HG03025 (cell line): Measurements from ENCODE around the gene TAC4.

Experiments
- ATAC-seq: cut with Tn5 transposase; IDR thresholded peaks from one replicate; pipeline ENCODE4 v1.9.1; 2021; ENCODE audit warnings: mild to moderate bottlenecking, moderate library complexity; ENCODE audit not compliant: unreplicated experiment, low FRiP score

TAC4 gene

DNA sequence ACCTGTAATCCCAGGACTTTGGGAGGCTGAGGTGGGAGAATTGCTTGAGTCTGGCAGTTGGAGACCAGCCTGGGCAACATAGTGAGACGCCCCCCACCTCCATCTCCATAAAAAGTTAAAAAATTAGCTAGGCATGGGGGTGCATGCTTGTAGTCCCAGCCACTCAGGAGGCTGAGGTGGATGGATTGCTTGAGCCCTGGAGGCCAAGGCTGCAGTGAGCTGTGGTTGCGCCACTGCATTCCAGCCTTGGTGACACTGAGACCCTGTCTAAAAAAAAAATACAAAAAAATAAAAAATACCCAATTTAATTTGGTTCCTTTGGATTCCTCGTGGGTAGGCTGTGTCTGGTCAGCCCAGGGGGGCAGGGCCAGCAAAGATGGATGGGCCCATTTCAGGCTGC, 26.1 kb upstream of the TAC4 start:
- ATAC-seq: no peak

DNA sequence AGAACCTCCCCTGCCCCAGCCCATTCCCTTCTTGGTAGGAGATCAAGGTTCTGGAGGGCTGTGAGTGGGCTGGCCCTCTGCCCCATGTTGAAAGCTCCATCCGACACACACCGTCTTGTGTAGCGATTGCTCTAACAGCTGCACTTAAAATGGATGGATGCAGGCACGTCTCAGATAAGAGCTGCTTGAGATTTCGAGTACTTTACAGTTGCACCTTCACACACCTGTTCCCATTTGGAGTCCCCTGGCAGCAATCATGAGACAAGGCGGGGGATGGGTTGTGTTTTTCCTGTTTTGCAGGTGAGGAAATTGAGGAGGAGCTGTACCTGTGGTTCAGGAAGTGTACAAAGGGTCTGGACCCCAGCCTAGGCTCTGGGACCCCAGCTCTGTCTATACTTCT, 25.6 kb upstream of the TAC4 start:
- ATAC-seq: no peak

DNA sequence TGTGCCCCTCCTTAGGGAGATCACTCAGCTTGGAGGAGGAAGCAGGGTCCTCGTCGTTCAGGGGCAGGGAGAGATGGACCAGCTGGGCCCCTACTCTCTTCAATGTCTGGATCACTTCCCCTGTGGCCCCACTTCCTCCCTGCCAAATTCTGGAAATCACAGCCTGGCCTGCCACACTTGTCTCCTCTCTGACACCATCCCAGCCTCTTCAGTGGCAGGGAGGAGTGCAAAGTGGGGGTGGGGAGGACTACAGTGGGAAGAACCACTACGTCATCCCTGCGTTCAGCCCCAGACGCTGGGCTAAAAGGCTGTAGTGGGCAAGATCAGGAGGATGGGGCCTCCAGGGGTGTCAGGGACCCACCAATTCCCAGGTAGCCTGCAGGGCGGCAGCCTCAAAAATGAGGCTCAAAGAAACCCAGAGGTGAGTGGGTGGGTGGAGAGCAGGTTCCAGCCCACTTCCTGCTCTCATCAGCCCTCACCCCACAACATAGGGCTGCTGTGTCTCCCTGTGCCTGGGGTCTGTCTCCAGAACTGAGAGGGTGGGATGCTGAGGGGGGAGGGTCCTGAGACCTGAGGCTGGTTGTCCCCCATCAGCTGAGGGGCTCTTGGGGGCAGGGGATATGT, 25.0 kb upstream of the TAC4 start:
- no peak for ATAC-seq

DNA sequence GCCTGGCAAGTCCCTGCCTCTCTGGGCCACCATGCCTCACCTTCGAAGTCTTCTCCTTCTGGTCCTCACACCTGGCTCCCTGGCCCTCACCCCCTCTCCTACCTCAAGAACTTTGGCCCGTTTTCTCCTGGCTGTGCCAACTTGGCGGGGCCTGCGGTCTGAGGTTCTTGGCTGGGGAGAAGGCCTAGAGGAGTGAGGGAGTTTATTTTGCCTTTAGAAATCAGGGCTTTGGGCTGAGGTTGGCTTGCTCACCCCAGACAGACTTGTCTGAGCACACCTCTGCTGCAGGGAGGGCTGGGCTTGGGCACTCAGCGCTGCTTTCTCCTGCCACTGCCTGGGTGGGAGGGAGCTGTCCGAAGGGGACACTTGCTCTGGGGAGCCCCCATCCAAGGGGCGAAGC, 23.3 kb upstream of the TAC4 start:
- no peak for ATAC-seq

DNA sequence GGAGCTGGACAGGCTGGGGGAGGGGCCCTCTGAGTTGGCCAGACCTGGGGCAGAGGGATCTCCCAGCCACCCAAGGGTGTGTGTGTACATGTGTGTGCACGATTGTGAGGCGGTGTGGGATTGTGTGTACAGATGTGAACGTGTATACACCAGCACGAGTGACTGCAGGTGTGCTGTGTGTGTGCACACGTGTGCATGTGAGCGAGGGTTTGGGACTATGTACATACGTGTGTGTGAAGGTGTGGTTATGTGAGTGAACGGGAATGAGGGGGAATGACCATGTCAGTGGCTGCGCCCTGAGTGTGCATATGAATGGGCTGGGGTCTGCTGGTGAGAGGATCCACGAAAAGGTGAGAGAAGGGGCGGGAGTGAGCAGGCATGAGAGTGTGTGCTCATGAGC, 22.4 kb upstream of the TAC4 start:
- no peak for ATAC-seq

DNA sequence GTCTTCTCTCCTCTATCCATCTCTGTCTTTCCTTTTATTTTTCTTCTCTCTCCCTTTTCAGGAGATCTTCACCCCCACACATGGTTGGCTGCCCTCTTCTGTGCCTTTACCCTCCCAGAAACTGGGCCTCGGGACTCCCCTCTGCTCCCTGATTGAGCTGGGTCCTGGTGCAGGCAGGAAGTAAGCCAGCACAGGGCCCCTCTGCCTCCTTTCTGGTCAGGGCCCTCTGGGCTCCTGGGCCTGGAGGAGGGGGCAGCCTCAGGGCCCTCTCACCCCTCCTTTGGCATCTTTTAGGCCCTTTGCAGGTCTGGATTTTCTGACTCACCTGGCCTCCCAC, 21.1 kb upstream of the TAC4 start:
- no peak for ATAC-seq

DNA sequence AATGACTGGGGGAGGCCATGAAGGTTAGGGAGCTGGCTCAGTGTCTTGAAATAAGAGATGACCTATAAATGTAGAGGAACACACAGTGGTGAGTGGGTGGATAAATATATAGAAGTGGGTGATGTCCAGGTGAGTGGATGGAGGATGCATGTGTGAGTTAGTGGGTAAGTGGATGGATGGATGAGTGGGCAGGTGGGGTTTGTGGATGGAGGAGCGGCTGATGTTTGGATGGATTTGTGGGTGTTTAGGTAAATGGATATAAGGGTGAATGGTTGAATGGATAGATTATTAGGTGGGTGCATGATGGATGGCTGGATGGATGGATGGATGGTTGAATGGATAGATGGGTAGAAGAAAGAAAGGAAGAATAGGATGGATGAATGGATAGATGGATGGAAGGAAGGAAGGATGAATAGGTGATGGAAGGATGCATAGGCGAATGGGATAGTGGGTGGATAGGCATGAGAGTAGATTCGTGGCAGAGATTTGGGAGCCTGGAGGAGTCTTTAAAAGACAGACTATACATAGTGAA, 19.1 kb upstream of the TAC4 start:
- no peak for ATAC-seq

DNA sequence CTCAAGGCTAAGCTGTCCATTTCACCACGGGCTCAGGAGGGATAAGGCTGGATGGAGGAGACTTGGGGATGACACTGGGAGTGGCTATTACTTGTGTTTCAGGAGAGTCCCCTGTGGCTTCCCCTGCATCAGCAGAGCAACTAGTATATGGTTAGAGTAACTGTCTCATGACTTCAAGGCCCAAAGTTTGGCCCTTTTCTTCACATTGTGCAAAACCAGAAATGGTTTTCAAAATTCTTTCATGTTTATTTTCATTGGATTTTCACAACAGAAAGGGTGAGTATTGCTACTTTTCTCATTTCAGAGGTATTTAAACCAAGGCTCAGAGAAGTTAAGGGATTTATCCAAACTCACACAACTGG, 18.1 kb upstream of the TAC4 start:
- ATAC-seq: no peak

DNA sequence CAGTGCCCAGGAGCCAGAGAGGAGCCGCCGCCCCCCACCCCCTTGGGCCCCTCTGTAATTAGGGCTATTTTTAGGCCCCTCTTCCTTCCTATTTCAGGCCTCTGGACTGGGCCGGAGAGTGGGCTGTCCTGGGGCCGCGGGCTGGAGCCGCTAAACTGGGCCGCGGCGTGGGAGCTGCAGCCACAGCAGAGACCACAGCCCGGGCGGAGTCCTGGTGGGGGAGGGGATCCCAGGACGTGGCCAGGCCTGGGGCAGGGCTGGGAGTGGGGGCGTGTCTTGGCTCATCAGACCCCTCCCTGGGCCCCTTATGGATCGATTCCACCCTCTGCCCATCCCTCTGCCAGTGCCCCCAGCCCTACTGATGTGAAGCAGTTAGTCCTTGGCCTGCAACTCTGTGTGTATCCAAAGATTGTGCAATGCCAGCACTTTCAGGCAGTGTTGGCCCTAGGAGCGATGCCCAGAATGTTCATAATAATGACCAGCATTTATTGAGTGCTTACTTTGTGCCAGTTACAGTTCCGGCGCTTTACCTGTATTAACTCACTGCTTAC, 15.0 kb upstream of the TAC4 start:
- no peak for ATAC-seq

DNA sequence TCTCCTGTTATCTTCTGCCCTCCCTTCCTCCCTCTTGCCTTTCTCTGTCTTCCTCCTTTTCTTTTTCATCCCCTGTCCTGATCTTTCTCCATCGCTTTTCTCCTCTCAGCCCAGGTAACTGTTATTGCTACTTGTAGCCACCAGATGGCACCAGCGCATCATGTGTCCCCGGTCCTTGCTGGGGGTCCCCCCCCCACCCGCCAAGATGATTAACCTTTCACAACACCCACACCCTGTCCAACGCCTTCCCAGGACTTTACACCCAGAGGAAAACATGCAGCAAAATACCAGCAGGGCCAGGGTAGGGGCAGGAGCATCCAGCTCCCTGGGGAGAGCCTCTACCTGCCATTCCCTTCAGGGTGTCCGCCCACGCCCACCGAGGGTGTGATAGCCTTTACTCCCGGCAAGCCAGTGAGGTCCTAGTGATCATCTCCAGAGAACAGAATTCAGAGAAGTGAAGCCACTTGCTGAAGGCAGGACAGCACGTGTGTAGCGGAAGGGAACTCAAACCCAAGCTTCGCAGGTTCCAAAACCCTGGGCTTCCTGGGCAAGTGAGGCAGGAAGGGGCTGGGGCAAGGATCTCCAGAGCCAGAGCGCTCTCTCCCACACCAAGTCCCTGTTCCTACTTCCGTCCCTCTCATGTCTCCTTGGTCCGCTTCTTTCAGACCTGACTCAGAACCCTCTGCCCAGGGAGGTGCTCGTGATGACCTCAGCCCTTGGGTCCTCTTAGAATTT, 13.4 kb upstream of the TAC4 start:
- no peak for ATAC-seq

DNA sequence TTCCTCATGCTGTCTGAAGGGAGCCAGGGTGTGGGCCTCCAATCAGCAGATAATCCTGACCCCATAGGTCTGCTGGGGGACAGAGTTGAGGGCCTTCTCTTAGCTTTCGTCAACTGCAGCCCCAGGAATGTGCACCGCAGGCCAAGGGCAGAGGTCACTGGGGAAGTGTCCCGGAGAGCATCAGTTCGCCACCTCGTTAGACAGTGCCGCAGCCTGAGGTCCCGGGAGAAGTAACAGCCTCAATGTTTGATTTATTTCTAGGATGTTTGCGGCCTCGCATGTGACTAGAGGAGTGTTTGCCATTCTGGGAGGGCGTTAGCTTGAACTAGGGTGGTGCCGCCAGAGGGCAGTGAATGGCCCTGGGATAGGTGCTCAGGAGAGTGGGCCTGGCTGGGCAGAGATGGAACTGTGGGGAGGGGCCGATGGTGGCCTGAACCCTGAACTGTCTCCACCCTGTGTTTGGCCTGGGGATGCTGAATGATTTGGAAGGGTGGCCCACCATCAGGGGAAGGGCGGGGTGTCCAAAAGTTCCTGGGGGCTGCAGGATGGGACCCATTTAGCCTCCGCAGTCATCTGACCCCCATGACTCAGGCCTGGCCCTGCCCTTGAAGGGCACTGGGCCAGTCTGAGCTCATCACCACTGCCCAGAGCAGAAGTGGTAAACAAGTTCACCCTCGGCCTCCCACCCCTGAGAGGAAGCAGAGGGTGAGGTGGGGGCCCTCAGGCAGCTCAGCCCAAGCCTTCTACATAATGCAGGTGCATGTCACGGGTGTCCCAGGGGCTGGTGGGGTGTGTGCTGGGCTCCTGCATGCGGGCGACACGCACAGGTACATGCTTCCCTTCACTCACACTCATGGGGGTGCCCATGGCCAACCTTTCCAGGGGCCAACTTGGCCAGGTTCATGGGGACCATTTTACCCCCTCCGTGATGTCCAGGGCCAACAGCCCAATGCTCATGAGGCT, 12.4 kb upstream of the TAC4 start:
- no peak for ATAC-seq

DNA sequence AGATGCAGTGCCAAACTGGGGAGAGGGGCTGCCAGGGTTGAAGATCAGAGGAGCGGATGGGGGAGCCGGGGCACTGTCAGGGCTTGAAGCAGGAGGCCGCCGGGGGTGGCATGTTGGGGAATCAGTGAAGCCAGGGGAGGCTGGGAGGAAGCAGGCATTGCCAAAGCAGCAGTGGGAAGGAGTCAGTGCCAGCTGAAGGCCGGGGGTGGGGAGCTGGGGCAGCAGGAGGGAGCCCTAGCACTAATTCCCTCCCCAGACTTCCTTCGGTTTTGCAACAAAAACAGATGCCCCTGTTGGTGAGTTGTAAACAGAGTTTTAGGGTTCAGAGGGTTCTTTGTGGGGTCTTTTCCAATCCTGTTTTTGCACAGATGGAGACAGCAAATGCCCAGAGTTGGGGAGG, 10.9 kb upstream of the TAC4 start:
- ATAC-seq: no peak

DNA sequence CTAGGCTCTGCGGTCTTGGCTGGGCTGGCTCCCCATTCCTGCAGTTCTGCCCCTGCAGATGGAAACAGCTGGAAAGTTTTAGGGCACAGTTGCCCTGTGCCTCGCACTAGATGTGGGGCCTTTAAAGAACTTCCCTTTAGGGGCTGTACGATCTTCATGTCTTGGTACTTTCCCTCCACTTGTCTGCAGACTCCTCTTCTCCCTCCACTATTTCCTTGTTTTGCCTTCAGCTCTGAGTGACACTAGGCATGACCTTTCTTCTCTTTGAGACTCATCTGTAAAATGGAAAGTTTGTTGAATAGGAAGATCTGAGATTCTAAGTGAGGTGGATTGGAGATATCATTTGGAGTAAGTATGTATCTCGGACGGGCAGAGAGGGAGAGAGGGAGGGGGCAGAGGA, 6.3 kb upstream of the TAC4 start:
- ATAC-seq: no peak

DNA sequence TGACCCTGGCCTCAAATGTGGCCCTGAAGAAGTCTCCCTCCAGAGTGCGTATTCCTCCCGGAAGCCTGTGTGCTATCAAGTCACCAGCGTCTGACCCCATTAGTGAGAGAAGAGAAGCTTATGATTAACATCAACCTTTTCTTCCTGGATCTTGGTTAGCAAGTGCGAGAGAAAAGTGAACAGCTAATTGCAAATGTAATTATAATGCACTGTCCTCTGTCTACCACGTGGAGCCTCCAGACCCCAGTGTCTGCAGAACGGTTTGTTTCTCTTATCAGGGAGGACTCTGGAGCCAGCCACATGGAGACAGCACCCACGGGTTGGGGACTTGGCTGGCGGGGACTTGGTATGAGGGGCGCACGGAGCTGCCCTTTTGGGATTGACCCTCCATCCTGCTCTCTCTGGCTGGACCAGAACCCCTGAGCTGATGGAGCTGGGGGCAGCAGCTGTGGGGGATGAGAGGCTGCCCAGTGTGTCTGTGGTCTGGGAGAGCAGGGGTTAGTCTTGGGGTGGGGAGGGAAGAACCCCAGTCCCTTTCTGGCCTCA, 5.7 kb upstream of the TAC4 start:
- ATAC-seq: no peak

DNA sequence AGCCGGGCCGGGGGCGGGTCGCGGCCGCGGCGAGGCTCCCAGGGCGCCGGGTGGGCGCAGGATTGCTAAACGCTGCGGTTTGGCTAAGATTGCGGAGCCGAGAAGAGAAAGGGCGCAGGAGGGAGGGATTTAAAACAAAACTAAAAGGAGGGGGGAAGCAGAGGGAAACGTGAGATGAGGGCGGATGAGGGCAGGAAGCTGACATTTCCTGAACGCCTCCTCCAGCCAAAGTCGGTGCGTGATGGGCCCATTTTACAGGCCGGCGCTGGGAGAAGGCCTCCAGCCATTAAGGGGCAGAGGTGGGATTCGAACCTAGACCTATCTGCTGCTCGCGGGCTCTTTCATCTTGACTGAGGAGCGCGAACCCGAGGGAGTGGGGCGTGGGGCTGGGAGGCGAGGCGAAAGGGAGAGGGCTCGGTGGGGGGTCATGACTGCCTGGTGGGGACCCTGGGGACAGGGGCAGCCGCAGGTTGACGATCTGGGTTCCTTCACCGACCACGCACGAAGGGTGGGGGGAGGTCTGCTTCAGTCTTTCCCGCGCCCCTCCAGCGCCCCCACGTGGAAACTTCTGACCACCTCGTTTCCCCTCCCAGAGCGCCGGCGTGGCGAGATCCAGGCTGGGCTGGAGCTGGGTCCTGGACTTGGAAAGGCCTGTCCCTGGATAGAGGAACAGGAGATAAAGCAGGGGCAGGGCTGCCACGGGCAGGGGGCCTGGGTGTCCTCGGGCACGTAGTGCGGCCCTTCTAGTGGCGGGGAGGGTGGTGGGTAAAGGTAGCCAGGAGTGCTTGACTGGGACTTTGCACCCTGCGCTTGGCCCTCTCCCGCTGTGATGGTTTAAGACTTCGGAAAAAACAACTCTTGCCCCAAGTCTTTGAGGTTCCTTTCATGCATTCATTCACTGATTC, 3.8 kb upstream of the TAC4 start:
- ATAC-seq: no peak

DNA sequence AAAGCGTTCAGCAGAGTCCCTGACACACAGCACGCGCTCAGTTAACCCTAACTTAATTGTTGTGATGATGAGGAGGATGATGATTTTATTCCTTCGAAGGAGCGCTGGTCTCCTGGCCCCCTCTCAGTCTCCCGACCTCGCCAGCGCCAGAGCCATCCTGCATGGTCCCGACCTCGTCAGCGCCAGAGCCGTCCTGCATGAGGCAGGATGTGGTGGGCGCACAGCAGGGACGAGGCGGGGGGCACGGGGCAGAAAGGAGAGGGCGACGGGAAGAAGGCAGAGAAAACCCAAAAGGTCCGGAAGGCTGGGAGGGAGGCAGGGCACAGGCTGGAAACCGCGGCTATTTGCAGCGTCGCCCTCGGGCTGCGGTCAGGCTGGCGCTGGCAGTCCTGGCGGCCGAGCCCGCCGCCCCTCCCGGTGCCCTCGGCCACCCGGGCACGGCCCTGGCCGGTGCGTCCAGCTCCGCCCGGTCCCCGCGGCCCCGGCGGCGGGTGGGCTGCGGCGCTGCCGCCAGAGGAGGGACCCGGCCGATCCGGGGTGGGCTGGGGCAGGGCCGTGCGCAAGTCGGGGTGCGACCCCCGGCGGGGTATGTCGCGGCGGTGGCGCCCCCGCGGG, 3.0 kb upstream of the TAC4 start:
- ATAC-seq: no peak

DNA sequence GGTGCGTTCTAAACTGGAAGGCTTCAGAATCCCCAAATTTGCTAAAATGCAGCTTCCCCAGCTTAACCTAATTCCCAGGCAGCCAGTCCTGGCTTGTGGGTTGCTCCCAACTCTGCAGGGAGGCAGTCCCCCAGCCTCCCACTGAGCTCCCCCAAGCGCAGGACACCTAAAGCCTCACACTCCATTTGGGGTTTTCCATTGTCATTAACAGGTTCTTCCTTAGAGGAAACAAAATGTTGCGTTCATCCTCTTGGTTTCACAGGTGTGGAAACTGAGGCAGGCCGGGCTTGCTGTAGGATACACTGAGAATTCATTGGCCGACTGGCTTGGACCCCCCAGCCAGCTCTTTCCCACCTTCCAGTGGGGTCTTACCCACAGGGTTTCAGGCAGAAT, 2.3 kb upstream of the TAC4 start:
- no peak for ATAC-seq

DNA sequence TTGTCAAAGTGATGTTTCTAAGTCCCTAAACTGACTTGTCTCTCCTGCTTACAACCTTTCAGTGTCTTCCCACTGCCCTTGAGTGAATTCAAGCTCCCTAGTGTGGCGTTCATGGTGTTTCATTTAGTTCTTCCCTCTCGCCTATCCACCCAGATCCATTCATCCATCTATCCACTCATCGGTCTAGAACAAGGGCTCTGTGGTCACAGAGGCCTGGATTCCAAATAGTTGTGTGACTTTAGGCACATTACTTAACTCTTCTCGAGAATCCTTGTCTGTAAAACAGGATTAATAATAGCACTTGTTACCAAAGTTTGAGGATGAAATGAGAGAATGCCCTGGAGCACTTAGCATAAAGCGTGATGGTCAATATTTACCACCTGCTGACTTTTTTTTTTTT, 870 bp upstream of the TAC4 start:
- ATAC-seq: no peak

DNA sequence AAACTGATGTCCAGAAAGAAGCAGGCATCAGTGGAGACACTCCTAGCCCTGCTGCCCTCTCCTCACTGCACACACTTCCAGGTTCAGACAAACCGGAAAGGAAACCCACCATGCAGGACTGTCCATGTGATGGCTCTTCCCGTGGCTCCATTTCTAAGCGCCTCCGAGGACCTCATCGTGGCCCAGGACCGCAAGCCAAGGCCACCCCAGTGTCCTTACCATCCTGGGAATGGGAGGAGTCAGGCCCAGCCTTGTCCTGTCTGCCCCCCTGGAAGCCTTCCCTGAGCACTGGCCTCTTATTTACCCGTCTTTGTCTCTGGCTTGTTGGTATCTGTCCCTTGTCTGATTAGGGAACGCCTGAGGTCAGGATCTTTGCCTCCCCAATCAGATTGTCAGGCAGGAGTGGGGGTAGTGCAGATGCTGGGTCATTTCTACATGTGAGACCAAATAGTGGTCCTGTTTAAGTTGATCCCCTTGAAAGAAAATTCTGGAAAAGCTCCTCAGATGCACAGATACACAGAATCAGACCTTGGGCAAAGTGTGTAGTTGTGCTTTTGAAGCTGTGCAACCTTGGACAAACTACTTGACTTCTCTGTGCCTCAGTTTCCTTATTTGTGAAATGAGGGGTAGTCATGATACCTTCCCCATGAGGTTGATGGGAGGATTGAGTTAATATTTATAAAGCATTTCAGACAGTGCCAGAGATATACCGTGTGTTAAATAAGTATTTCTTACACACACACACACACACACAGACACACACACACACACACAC, 744 bp downstream of the TAC4 start:
- ATAC-seq: no peak
